NK-92 (cell line): Measurements from ENCODE around the gene TAS2R39.

Experiments
- DNase-seq: peaks from one replicate; lab custom pipeline; 2025; ENCODE audit not compliant: unreplicated experiment; lab: John Stamatoyannopoulos, UW

The TAS2R39 gene

DNA sequence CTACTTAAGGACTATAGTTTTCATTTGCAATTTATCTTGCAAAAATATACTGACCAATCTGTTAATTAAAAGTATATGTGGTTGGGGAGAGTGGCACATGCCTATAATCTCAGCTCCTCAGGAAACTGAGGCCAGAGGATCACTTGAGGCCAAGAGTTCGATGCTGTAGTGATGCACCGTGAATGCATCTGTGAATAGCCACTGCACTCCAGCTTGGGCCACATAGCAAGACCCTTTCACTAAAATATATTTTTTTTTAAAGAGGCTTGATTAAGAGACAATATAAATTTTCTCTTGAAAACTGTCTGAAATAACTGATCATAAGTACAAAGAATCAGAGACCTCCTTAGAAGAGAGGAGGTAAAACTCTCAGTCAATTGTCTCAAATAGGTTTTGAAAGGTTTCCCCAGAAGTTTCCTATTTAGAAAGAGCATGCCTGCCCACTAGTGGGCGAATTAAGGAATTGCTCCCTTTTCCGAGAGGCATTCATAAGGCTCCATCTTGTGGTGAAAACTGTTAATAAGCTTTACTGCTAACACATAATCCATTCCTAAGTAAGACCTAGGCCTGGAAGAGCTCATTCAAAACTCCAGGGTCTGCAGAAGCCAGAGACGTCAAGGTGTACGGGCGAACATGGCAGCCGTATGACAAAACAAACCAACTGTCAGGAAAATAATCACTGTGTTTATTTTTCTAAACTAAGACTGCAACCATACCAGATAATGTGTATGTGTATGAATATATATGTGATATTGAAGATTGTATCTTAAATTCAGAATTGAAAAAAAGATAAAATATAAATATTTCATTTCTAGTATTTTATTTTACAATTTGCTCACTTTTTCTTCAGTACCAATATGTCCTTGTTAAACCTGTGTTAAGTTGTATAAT lies 31.8 kb downstream of the TAS2R39 start:
- DNase-seq: no peak

GRCh38 chr7:143216151-143216550 lies 32.9 kb downstream of the TAS2R39 start:
- no peak for DNase-seq

- DNase-seq: no peak
These were observed 33.5 kb downstream of the TAS2R39 start for GRCh38 chr7:143216686-143217085.

DNA sequence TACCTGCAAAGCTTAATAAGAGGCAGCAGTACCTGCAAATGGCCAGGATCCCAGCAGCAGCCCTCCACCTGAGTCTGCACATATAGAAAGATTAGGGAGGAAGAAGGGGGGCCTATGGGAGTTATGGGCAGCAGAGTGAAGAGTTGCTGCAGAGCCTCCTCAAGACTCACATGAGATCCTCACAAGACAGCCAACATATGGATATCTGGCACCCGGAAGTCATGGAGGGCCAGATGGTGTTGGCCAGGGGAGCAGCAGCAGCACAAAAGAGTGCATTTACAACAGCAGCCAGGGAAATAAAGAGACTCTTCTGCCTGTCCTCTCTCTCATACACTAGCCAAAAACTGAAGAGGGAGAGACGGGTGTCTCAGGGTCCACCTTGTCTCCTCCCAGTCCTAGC lies 34.6 kb downstream of the TAS2R39 start:
- no peak for DNase-seq

DNA sequence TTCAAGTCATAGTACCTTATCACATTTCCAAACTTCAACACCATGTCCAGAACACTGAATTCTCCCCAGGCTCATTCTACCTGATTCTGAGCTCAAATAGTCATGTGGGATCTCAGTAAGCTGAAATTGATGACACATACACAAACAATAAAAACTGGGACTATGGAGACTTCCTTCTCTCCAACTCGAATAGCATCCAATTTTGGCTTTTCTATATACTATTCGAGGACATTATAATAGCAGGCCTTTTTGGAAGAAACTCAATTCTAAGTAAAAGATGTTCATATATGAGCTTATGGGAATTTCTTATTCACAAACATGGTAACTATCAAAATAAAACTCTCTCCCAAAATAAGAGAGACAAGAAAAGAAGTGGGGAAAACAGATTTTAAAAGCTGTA lies 38.1 kb downstream of the TAS2R39 start:
- DNase-seq: no peak

DNA sequence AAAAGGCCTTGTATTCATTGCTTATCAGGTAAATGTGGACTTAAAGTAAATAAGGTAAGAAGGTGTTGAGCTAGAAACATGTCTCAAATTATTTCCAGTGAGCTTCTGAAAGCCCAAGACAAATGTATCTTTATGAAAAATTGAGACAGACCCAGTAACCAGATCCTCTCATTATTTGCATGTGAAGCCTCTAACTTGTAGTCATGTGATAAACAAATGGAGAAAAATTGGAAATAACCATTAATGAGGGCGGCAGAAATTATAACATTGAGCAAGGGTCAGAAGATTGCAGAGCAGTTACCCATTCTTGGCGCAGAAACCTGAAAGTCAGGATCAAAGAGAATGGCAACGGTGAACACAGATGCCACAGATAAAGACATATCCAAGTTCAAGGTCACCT lies 38.5 kb downstream of the TAS2R39 start, which contains the start of gene TAS2R40:
TSS of gene TAS2R40 (plus strand) at position 301 of the 400 bp plus-strand sequence. CDS start at position 343, 42 bp downstream.
- DNase-seq: no peak

GRCh38 chr7:143222782-143223181 lies 39.6 kb downstream of the TAS2R39 start:
- DNase-seq: no peak

DNA sequence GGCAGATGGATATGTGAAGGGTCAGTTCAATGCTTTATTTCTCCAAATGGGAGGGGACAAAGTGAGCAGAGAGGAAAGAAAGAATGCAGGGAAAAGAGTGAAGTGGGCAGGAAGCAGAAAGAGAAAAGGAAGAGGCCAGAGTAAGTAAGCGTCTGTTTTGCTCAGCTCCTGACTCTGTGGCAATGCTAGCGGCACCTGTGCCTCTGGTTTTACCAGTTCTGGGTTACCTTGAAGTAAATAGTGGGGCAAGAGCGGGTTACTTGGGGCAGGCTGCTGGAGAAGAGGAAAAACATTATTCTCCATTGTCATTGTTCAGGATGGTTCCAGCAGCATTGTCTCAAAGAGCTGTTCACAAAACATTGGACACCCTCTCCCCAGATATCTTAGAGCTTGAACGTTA lies 40.6 kb downstream of the TAS2R39 start:
- no peak for DNase-seq

DNA sequence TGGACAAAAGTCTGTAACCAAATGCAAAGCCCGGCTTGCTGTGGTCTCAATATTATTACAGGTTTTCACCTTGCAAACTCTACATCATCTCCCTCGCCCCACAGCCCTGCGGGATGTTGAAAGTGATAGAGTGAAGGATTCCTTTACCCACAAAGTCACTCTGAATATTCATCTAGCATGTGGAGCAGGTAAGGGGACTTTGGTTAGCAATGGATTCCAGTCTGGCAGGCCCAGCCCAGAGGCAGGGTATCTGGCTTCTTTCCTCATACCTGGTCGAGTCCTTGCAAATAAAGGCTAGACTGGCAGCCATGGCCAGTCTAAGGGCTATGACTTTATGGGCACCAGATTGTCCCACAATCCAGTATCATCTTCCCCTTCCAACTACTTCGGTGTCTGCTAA lies 41.8 kb downstream of the TAS2R39 start:
- DNase-seq: no peak

DNA sequence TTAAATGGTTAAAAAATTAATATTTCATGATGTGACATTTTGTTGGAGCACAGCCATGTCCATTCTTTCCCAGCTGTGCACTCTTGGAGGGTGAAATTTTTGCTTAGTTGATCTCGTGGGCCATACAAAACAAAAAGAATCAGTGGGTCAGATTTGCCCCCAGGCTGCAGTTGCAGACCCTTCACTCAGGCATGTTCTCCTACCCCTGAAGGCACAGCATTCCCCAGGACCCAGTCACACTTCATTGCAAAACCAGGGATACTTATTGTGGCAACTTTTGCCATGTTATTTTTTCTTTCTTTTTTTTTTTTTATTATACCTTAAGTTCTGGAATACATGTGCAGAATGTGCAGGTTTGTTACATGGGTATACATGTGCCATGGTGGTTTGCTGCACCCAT lies 44.6 kb downstream of the TAS2R39 start:
- no peak for DNase-seq

DNA sequence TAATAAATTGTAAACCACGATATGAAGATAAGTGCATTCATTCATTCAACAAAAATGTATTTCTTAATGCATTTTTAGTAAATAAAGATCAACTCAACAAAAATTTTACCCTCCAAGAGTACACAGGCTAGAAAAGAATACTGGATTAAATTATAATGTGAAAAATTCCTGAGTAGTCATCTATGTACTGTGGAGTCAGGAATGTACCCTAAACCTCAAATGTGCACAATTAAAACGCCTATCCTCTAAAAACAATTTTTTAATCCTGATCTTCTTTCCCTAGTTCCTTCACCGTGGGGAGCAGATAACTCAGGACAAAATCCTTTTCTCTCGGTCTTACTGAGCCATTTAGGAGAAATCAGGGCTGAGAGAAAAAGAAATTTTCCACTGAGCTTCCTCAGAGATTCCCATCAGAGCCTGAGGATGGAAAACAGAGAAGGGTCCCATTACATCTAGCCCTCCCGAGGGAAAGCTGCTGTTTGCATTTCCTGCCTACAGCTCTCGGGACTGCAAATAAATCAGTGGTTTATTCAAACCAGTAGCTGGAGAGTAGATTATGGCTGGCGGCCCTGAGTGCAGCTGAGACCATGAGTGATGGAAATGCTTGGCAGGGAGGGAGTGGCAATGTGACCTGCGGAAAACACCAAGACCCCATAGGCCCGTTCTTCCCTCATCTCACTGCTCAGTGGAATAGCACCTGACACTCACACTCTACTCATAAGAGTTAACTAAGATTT lies 46.0 kb downstream of the TAS2R39 start:
- no peak for DNase-seq

DNA sequence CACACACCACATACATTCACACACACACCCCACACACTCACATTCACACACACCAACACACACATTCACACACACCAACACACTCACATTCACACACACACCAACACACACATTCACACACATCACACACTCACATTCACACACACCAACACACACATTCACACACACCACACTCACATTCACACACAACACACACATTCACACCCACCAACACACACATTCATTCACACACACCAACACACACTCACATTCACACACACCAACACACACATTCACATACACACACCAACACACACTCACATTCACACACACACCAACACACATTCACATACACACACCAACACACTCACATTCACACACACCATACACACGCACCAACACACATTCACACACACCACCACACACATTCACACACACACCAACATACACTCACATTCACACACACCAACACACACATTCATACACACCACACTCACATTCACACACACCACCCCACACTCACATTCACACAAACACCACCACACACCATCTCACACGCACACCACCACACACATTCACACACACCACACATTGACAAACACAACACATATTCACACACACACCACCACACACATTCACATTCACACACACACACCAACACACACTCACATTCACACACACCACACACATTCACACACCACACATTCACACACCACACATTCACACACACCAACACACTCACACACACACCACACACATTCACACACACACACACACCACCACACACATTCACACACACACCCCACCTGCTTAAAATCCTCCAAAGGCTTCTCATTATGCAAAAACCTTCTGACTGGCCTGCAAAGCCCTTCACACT lies 47.6 kb downstream of the TAS2R39 start:
- DNase-seq: no peak
